GM12878 (cell line): ENCODE results near the gene FBXW9. TPM values are rescaled to one million over a fixed set of nuclear protein-coding genes. Genes with fewer than 3 reads are reported as not detected.

Experiments used
- ATAC-seq: fragments of 200-7000 bp; cut with Tn5 transposase; 3 replicates; pipeline ENCODE4 v1.9.1; 2020; ENCODE audit warnings: mild to moderate bottlenecking, moderate library complexity
- BruUV-seq: library from RNA; stranded (reverse); fragments of 400-500 nt; replicated peaks from 2 replicates; lab custom pipeline; 2021; lab: Mats Ljungman, UMichigan
- CTCF ChIA-PET: fragments of 300-600 bp; sonication (Branson Sonifier 250); formaldehyde crosslinking; extraction: SDS; loops from one replicate; lab custom pipeline; 2021; ENCODE audit warnings: inconsistent platforms; lab: Yijun Ruan, JAX
- POLR2A ChIA-PET: fragments of 350-600 bp; formaldehyde crosslinking; extraction: SDS; loops from one replicate; lab custom pipeline; 2021; ENCODE audit warnings: inconsistent platforms; lab: Charles Lee
- RAD21 ChIA-PET: fragments of 300-600 bp; sonication (Branson Sonifier 250); formaldehyde crosslinking; loops from one replicate; lab custom pipeline; 2023; ENCODE audit warnings: antibody characterized with exemption; ENCODE audit not compliant: unreplicated experiment; lab: Charles Lee
- SMC1A ChIA-PET: fragments of 300-600 bp; sonication (Branson Sonifier 250); formaldehyde crosslinking; loops from one replicate; lab custom pipeline; 2023; ENCODE audit not compliant: unreplicated experiment, uncharacterized antibody; lab: Charles Lee
- DNase-seq: peaks from one replicate; pipeline ENCODE4 v3.0.0-alpha.2; 2011; ENCODE audit warnings: low read depth, low spot score
- FAIRE-seq: peaks from 3 replicates; lab custom pipeline; 2011; peaks lifted over from hg19 to GRCh38; lab: Jason Lieb, UNC
- H2AFZ ChIP-seq: 2 replicates; pipeline ENCODE4 v1.6.0; 2011; ENCODE audit warnings: low read depth, low read length, control low read depth; ENCODE audit not compliant: control insufficient read depth
- H3K27ac ChIP-seq: 2 replicates; pipeline ENCODE4 v1.5.1; 2011; ENCODE audit warnings: control low read depth; ENCODE audit not compliant: control insufficient read depth, insufficient read depth
- H3K27me3 ChIP-seq, 2 experiments: replicated peaks in 1 of 2; 2 replicates each; pipeline versions ENCODE4 v1.6.0 to v1.6.1; 2011; ENCODE audit warnings: low read length in 1 of 2; ENCODE audit not compliant: control insufficient read depth in 2 of 2, insufficient read depth in 2 of 2
- H3K36me3 ChIP-seq, 2 experiments: 2 replicates each; pipeline ENCODE4 v1.5.1; 2011; ENCODE audit warnings: low read length in 1 of 2; ENCODE audit not compliant: control insufficient read depth in 2 of 2, insufficient read depth in 2 of 2
- H3K4me1 ChIP-seq: 2 replicates; pipeline ENCODE4 v1.6.1; 2011; ENCODE audit warnings: mild to moderate bottlenecking, low read length, moderate library complexity, mixed read lengths; ENCODE audit not compliant: control insufficient read depth, insufficient read depth
- H3K4me2 ChIP-seq: 2 replicates; pipeline ENCODE4 v1.6.0; 2011; ENCODE audit warnings: control low read depth; ENCODE audit not compliant: control insufficient read depth, insufficient read depth
- H3K4me3 ChIP-seq: fragments of 200-600 bp; sonication (generic); 2 replicates; pipeline ENCODE4 v1.5.1; 2016
- H3K79me2 ChIP-seq: 2 replicates; pipeline ENCODE4 v1.6.0; 2011; ENCODE audit warnings: low read length; ENCODE audit not compliant: control insufficient read depth, insufficient read depth
- H3K9ac ChIP-seq: 2 replicates; pipeline ENCODE4 v1.8.0; 2011; ENCODE audit warnings: low read length, control low read depth, mixed read lengths; ENCODE audit not compliant: control insufficient read depth, insufficient read depth
- H3K9me3 ChIP-seq: replicated peaks from 3 replicates; pipeline ENCODE4 v1.5.1; 2011; ENCODE audit warnings: mild to moderate bottlenecking, low read length; ENCODE audit not compliant: control insufficient read depth, insufficient read depth
- H4K20me1 ChIP-seq: 2 replicates; pipeline ENCODE4 v1.6.0; 2011; ENCODE audit not compliant: control insufficient read depth, insufficient read depth
- EGR1 ChIP-seq, 2 experiments: IDR thresholded peaks; 1 replicate in 1 of 2; 2 replicates in 1 of 2; pipeline ENCODE4 v1.6.1; 2011 to 2012; ENCODE audit warnings: low read depth in 2 of 2, low read length in 2 of 2, borderline replicate concordance in 1 of 2, mild to moderate bottlenecking in 1 of 2, moderate library complexity in 1 of 2
- HDAC2 ChIP-seq: fragments of 200-600 bp; sonication (generic); IDR thresholded peaks from 2 replicates; pipeline ENCODE4 v1.6.1; 2017
- IRF3 ChIP-seq: fragments of 450-650 bp; IDR thresholded peaks from 2 replicates; pipeline ENCODE4 v1.6.1; 2014; ENCODE audit warnings: mild to moderate bottlenecking
- NFYA ChIP-seq: IDR thresholded peaks from 2 replicates; pipeline ENCODE4 v1.6.1; 2011; ENCODE audit warnings: low read depth, mild to moderate bottlenecking, low read length, improper control_type of control experiment, borderline replicate concordance
- TCF12 ChIP-seq: IDR thresholded peaks from 2 replicates; pipeline ENCODE4 v1.6.1; 2011; ENCODE audit warnings: low read depth, mild to moderate bottlenecking, low read length
- ZBTB40 ChIP-seq: fragments of 450-650 bp; IDR thresholded peaks from 2 replicates; pipeline ENCODE4 v1.6.1; 2016; ENCODE audit warnings: mild to moderate bottlenecking, moderate library complexity, borderline replicate concordance
- WGBS: methylation state at CpG from one replicate; pipeline ENCODE4 v1.1.6; 2016; ENCODE audit warnings: low lambda C conversion rate; ENCODE audit not compliant: insufficient replicate concordance, insufficient coverage; ENCODE audit errors: missing lambda C conversion rate; 5-methylcytosine and 5-hydroxymethylcytosine counted together
- in situ Hi-C: fragments of 300-500 bp; cut with MboI; formaldehyde crosslinking; loops from 9 replicates; pipeline ENCODE4 v1.14.3; 2018; ENCODE audit warnings: mixed read lengths
- intact Hi-C: fragments of 100-400 bp; cut with micrococcal nuclease; formaldehyde crosslinking; loops from one replicate; pipeline ENCODE4 v1.14.2; 2022; ENCODE audit not compliant: unreplicated experiment
- polyA plus RNA-seq, 11 experiments: library from polyadenylated mRNA; depleted of rRNA in 4 of 11; unstranded in 6 of 11; stranded (reverse) in 5 of 11; fragments of >200 nt; fragmentation: Nextera tagmentation in 4 of 11; fragmentation: Illumina TruSeq in 1 of 11; extraction: Ambion mirVana in 4 of 11; extraction: Trizol in 1 of 11; gene quantifications; 1 replicate in 1 of 11; 2 replicates in 10 of 11; pipeline versions ENCODE4 v1.2.1 to v1.2.3, GENCODE V29; 2011 to 2016; ENCODE audit warnings: inconsistent platforms in 2 of 11, missing spikeins in 2 of 11, low read depth in 1 of 11
- total RNA-seq, 4 experiments: library from RNA; depleted of rRNA in 3 of 4; stranded (reverse); fragments of >200 nt in 3 of 4; fragmentation: Illumina TruSeq in 1 of 4; extraction: Trizol in 1 of 4; gene quantifications; 2 replicates each; pipeline versions ENCODE4 v1.2.1 to v1.2.3, GENCODE V29; 2013 to 2021

Gene FBXW9
- total and polyA plus RNA-seq, 10 of the 15 experiments (the other 5 are each of a cell fraction or from before 2014, with no cell fraction given), result 0.21 to 14.8 (median 7.3) TPM

GRCh38 chr19:12667731-12668302, 28.6 kb downstream of the FBXW9 start:
- ChIA-PET POLR2A (interaction anchor here (1.8 kb wide), 1 partner anchor 55 kb away, joined by 4 read pairs; no protein-coding TSS in a partner anchor), CTCF (interaction anchor here (2.0 to 2.3 kb wide), 2 partner anchors 57 to 104 kb away, joined by 5 to 11 read pairs; partner anchors contain the start of genes ZNF490 and ZNF791), SMC1A (no interaction called here), RAD21 (no interaction called here)
- Histone ChIP-seq H3K79me2 (peaks cover 52% of the 10 kb centered on the region), H4K20me1 (no peaks in the 10 kb centered on the region), H3K27me3 (no peaks in the 10 kb centered on the region), H3K4me3 (peak overlapping the region; percentile 92; the same call in 1 of the 2 replicates), H2AFZ (no peak overlapping the region), H3K9ac (no peak overlapping the region), H3K27ac (no peak overlapping the region), H3K36me3 (peaks cover 17 to 18% of the 10 kb centered on the region in 2 experiments), H3K4me2 (peak overlapping the region; percentile 60; the same call in 1 of the 2 replicates), H3K4me1 (peaks cover 30% of the 10 kb centered on the region), H3K9me3 (no peaks in the 10 kb centered on the region)
- TF ChIP-seq NFYA, result no peak
- TF ChIP-seq IRF3, result no peak
- no peak for TF ChIP-seq EGR1 (IDR thresholded peaks at IDR 0.05; ENCODE audit: borderline replicate concordance in 1 of 2, low read depth in 2 of 2, low read length in 2 of 2)
- no peak for TF ChIP-seq TCF12
- peak; percentile 74 for TF ChIP-seq ZBTB40
- TF ChIP-seq HDAC2, result no peak
- DNase-seq (no peak), ATAC-seq (no peak), FAIRE-seq (no peak)
- no TSS peak for BruUV-seq
- in situ Hi-C loops (no loop called here), intact Hi-C loops (no loop called here)
- WGBS, result 82% methylated on average over 4 of the region's 4 CpGs
